ENCODE results near the gene RALBP1.

Gene RALBP1

GRCh38 chr18:9454061-9454703, 21.1 kb upstream of the RALBP1 start:
- H3K4me3 ChIP-seq (ENCODE audit: low read depth, low read length): no peak overlapping the region
- DNase-seq (ENCODE audit: low read depth, low spot score): peak; percentile 16
- in situ Hi-C loops (cut with HindIII; ENCODE audit: low sequenced_read_pairs): no loop called here

GRCh38 chr18:9455718-9456511, 19.4 kb upstream of the RALBP1 start:
- in situ Hi-C loops (cut with HindIII; ENCODE audit: low sequenced_read_pairs): no loop called here
- no peak for TF ChIP-seq CTCF (IDR thresholded peaks at IDR 0.05; ENCODE audit: low read depth, low read length)
- no peak for DNase-seq (ENCODE audit: low read depth, low spot score)
- H3K4me3 ChIP-seq (ENCODE audit: low read depth, low read length): no peak overlapping the region

More at GRCh38 chr18:9454061-9454703, 21.1 kb upstream of the RALBP1 start:
- no peak for TF ChIP-seq CTCF (IDR thresholded peaks at IDR 0.05; ENCODE audit: low read depth, low read length)

- H3K4me3 ChIP-seq (ENCODE audit: low read depth, low read length): no peak overlapping the region
- TF ChIP-seq CTCF (IDR thresholded peaks at IDR 0.05; ENCODE audit: low read depth, low read length): no peak
- no peak for DNase-seq (ENCODE audit: low read depth, low spot score)
- in situ Hi-C loops (cut with HindIII; ENCODE audit: low sequenced_read_pairs): no loop called here
Observed at GRCh38 chr18:9466127-9466526, 9.2 kb upstream of the RALBP1 start.

GRCh38 chr18:9466846-9467245, 8.5 kb upstream of the RALBP1 start:
- in situ Hi-C loops (cut with HindIII; ENCODE audit: low sequenced_read_pairs): no loop called here
- DNase-seq (ENCODE audit: low read depth, low spot score): no peak
- no peak for TF ChIP-seq CTCF (IDR thresholded peaks at IDR 0.05; ENCODE audit: low read depth, low read length)
- H3K4me3 ChIP-seq (ENCODE audit: low read depth, low read length): no peak overlapping the region

- no peak for TF ChIP-seq CTCF (IDR thresholded peaks at IDR 0.05; ENCODE audit: low read depth, low read length)
- no peak overlapping the region for H3K4me3 ChIP-seq (ENCODE audit: low read depth, low read length)
- DNase-seq (ENCODE audit: low read depth, low spot score): no peak
- in situ Hi-C loops (cut with HindIII; ENCODE audit: low sequenced_read_pairs): no loop called here
Observed at GRCh38 chr18:9468998-9469397, 6.3 kb upstream of the RALBP1 start.

- TF ChIP-seq CTCF (IDR thresholded peaks at IDR 0.05; ENCODE audit: low read depth, low read length): no peak
- in situ Hi-C loops (cut with HindIII; ENCODE audit: low sequenced_read_pairs): no loop called here
- no peak overlapping the region for H3K4me3 ChIP-seq (ENCODE audit: low read depth, low read length)
- DNase-seq (ENCODE audit: low read depth, low spot score): no peak
Observed at GRCh38 chr18:9469685-9470084, 5.6 kb upstream of the RALBP1 start.
